ENCODE data around the gene MTHFS.

Gene MTHFS

GRCh38 chr15:79875213-79875612 lies 21.6 kb downstream of the MTHFS start:
- H3K4me1 Mint-ChIP-seq: no peaks in the 10 kb centered on the region
- H3K36me3 Mint-ChIP-seq (ENCODE audit: low read depth): peaks cover 93% of the 10 kb centered on the region
- H3K4me3 Mint-ChIP-seq: no peak overlapping the region
- no peak overlapping the region for H3K27ac Mint-ChIP-seq
- H3K9me3 Mint-ChIP-seq: peaks cover 54% of the 10 kb centered on the region
- no peaks in the 10 kb centered on the region for H3K27me3 Mint-ChIP-seq (ENCODE audit: low read depth)
- TF ChIP-seq, protein P1, sequence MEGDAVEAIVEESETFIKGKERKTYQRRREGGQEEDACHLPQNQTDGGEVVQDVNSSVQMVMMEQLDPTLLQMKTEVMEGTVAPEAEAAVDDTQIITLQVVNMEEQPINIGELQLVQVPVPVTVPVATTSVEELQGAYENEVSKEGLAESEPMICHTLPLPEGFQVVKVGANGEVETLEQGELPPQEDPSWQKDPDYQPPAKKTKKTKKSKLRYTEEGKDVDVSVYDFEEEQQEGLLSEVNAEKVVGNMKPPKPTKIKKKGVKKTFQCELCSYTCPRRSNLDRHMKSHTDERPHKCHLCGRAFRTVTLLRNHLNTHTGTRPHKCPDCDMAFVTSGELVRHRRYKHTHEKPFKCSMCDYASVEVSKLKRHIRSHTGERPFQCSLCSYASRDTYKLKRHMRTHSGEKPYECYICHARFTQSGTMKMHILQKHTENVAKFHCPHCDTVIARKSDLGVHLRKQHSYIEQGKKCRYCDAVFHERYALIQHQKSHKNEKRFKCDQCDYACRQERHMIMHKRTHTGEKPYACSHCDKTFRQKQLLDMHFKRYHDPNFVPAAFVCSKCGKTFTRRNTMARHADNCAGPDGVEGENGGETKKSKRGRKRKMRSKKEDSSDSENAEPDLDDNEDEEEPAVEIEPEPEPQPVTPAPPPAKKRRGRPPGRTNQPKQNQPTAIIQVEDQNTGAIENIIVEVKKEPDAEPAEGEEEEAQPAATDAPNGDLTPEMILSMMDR (IDR thresholded peaks at IDR 0.05; ENCODE audit: unreplicated experiment in 3 of 3): no peak

GRCh38 chr15:79874242-79874641 lies 22.6 kb downstream of the MTHFS start:
- Mint-ChIP-seq H3K4me1 (no peaks in the 10 kb centered on the region), H3K9me3 (peaks cover 48% of the 10 kb centered on the region), H3K27ac (no peak overlapping the region), H3K36me3 (ENCODE audit: low read depth) (peaks cover 83% of the 10 kb centered on the region), H3K27me3 (ENCODE audit: low read depth) (no peaks in the 10 kb centered on the region), H3K4me3 (no peak overlapping the region)
- TF ChIP-seq, protein P1 (IDR thresholded peaks at IDR 0.05; ENCODE audit: unreplicated experiment in 3 of 3): no peak

- peaks cover 36% of the 10 kb centered on the region for H3K9me3 Mint-ChIP-seq
- TF ChIP-seq, protein P1 (IDR thresholded peaks at IDR 0.05; ENCODE audit: unreplicated experiment in 3 of 3): no peak
- no peak overlapping the region for H3K27ac Mint-ChIP-seq
- no peak overlapping the region for H3K4me3 Mint-ChIP-seq
- no peaks in the 10 kb centered on the region for H3K4me1 Mint-ChIP-seq
- peaks cover 77% of the 10 kb centered on the region for H3K36me3 Mint-ChIP-seq (ENCODE audit: low read depth)
- H3K27me3 Mint-ChIP-seq (ENCODE audit: low read depth): no peaks in the 10 kb centered on the region
Measured at GRCh38 chr15:79872358-79873017, 24.3 kb downstream of the MTHFS start.

GRCh38 chr15:79868554-79868953 lies 28.3 kb downstream of the MTHFS start:
- peaks cover 3% of the 10 kb centered on the region for H3K9me3 Mint-ChIP-seq
- H3K4me1 Mint-ChIP-seq: no peaks in the 10 kb centered on the region
- TF ChIP-seq, protein P1 (IDR thresholded peaks at IDR 0.05; ENCODE audit: unreplicated experiment in 3 of 3): no peak
- no peak overlapping the region for H3K27ac Mint-ChIP-seq
- H3K36me3 Mint-ChIP-seq (ENCODE audit: low read depth): peaks cover 50% of the 10 kb centered on the region
- no peaks in the 10 kb centered on the region for H3K27me3 Mint-ChIP-seq (ENCODE audit: low read depth)
- H3K4me3 Mint-ChIP-seq: no peak overlapping the region

- Mint-ChIP-seq H3K4me3 (no peak overlapping the region), H3K27ac (no peak overlapping the region), H3K36me3 (ENCODE audit: low read depth) (peaks cover 41% of the 10 kb centered on the region), H3K4me1 (no peaks in the 10 kb centered on the region), H3K27me3 (ENCODE audit: low read depth) (no peaks in the 10 kb centered on the region), H3K9me3 (no peaks in the 10 kb centered on the region)
- TF ChIP-seq, protein P1 (IDR thresholded peaks at IDR 0.05; ENCODE audit: unreplicated experiment in 3 of 3): no peak
Measured at GRCh38 chr15:79863886-79864285, 32.9 kb downstream of the MTHFS start.

DNA sequence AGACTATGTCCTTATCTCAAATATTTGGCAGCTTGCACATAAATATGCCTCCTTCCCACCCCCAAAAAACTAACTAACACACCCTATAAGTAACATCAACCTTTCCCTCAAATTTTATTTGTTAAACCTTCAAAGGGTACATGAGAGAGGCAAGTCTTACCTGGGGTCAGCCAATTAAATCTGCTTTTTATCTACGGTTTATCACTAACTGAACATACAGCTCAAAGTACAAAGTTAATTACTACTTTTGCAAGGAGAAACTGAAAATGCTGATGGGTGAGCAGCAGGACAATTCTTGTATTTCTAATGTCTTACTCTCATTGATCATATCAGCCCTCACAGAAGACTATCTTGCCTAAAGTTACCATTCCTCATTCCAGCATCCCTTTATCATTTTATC lies 34.6 kb downstream of the MTHFS start:
- TF ChIP-seq, protein P1 (IDR thresholded peaks at IDR 0.05; ENCODE audit: unreplicated experiment in 3 of 3): no peak
- Mint-ChIP-seq H3K36me3 (ENCODE audit: low read depth) (peaks cover 30% of the 10 kb centered on the region), H3K4me1 (no peaks in the 10 kb centered on the region), H3K27ac (no peak overlapping the region), H3K4me3 (no peak overlapping the region), H3K27me3 (ENCODE audit: low read depth) (no peaks in the 10 kb centered on the region), H3K9me3 (no peaks in the 10 kb centered on the region)
